ENCODE measurements around the gene ABCA1.
A peak's percentile ranks its signal among the peaks of the same experiment; 100 is the strongest.

The ABCA1 gene

GRCh38 chr9:104972242-104972866, 44.4 kb upstream of the ABCA1 start:
- no peak for TF ChIP-seq CTCF (IDR thresholded peaks at IDR 0.05; ENCODE audit: control insufficient read depth, extremely low read depth, insufficient read depth)
- no peak for DNase-seq (ENCODE audit: low read depth)
- no peak overlapping the region for H3K4me3 ChIP-seq (ENCODE audit: low read depth, low read length)

- no peak for TF ChIP-seq CTCF (IDR thresholded peaks at IDR 0.05; ENCODE audit: control insufficient read depth, extremely low read depth, insufficient read depth)
- DNase-seq (ENCODE audit: low read depth) = no peak
- no peak overlapping the region for H3K4me3 ChIP-seq (ENCODE audit: low read depth, low read length)
Observed at GRCh38 chr9:104971511-104971910, 43.6 kb upstream of the ABCA1 start.

GRCh38 chr9:104970271-104970987, 42.5 kb upstream of the ABCA1 start:
- DNase-seq (ENCODE audit: low read depth) = no peak
- TF ChIP-seq CTCF (IDR thresholded peaks at IDR 0.05; ENCODE audit: control insufficient read depth, extremely low read depth, insufficient read depth) = no peak
- H3K4me3 ChIP-seq (ENCODE audit: low read depth, low read length) = no peak overlapping the region

- H3K4me3 ChIP-seq (ENCODE audit: low read depth, low read length) = no peak overlapping the region; the same call in 1 of the 2 replicates
- DNase-seq (ENCODE audit: low read depth) = no peak
- TF ChIP-seq CTCF (IDR thresholded peaks at IDR 0.05; ENCODE audit: control insufficient read depth, extremely low read depth, insufficient read depth) = no peak
Observed at GRCh38 chr9:104969116-104969515, 41.2 kb upstream of the ABCA1 start.

- no peak for TF ChIP-seq CTCF (IDR thresholded peaks at IDR 0.05; ENCODE audit: control insufficient read depth, extremely low read depth, insufficient read depth)
- H3K4me3 ChIP-seq (ENCODE audit: low read depth, low read length) = peak overlapping the region; percentile 81
Observed at GRCh38 chr9:104968025-104968982, 40.3 kb upstream of the ABCA1 start.

GRCh38 chr9:104963076-104963475, 35.1 kb upstream of the ABCA1 start:
- H3K4me3 ChIP-seq (ENCODE audit: low read depth, low read length) = no peak overlapping the region
- no peak for TF ChIP-seq CTCF (IDR thresholded peaks at IDR 0.05; ENCODE audit: control insufficient read depth, extremely low read depth, insufficient read depth)
- DNase-seq (ENCODE audit: low read depth) = no peak

More at GRCh38 chr9:104968025-104968982, 40.3 kb upstream of the ABCA1 start:
- DNase-seq (ENCODE audit: low read depth) = peak; percentile 40
